HG03378 (cell line): ENCODE data around the gene SLC43A1.

Experiments used
- ATAC-seq: cut with Tn5 transposase; IDR thresholded peaks from one replicate; pipeline ENCODE4 v1.9.1; 2021; ENCODE audit warnings: mild to moderate bottlenecking, moderate library complexity; ENCODE audit not compliant: unreplicated experiment

Gene SLC43A1

GRCh38 chr11:57529012-57529411, 13.5 kb upstream of the SLC43A1 start:
- no peak for ATAC-seq

- no peak for ATAC-seq
These were observed 11.6 kb upstream of the SLC43A1 start for GRCh38 chr11:57527056-57527631.

- ATAC-seq: no peak
These were observed 7.9 kb upstream of the SLC43A1 start for GRCh38 chr11:57523419-57523818.

- no peak for ATAC-seq
These were observed 5.6 kb upstream of the SLC43A1 start for GRCh38 chr11:57521116-57521515.

GRCh38 chr11:57516061-57516443, 550 bp upstream of the SLC43A1 start:
- no peak for ATAC-seq

GRCh38 chr11:57514538-57515331, 767 bp downstream of the SLC43A1 start:
- ATAC-seq: peak; percentile 34

GRCh38 chr11:57513911-57514537, 1.5 kb downstream of the SLC43A1 start:
- ATAC-seq: peak; percentile 45

- no peak for ATAC-seq
These were observed 2.1 kb downstream of the SLC43A1 start for GRCh38 chr11:57513452-57513795.

- no peak for ATAC-seq
These were observed 2.7 kb downstream of the SLC43A1 start for GRCh38 chr11:57512646-57513451.

- no peak for ATAC-seq
These were observed 3.6 kb downstream of the SLC43A1 start for GRCh38 chr11:57511741-57512430.

- ATAC-seq: no peak
These were observed 6.9 kb downstream of the SLC43A1 start for GRCh38 chr11:57508341-57509170.

GRCh38 chr11:57506522-57506921, 9.0 kb downstream of the SLC43A1 start:
- ATAC-seq: no peak

- no peak for ATAC-seq
These were observed 11.0 kb downstream of the SLC43A1 start for GRCh38 chr11:57504511-57504910.

GRCh38 chr11:57502870-57503269, 12.6 kb downstream of the SLC43A1 start:
- ATAC-seq: no peak

- ATAC-seq: no peak
These were observed 13.1 kb downstream of the SLC43A1 start for GRCh38 chr11:57502376-57502775.

- no peak for ATAC-seq
These were observed 13.5 kb downstream of the SLC43A1 start for GRCh38 chr11:57501953-57502352.

- ATAC-seq: no peak
These were observed 14.6 kb downstream of the SLC43A1 start for GRCh38 chr11:57500926-57501325.

GRCh38 chr11:57500515-57500914, 15.0 kb downstream of the SLC43A1 start:
- ATAC-seq: no peak

- no peak for ATAC-seq
These were observed 15.5 kb downstream of the SLC43A1 start for GRCh38 chr11:57499983-57500461.
